Ovary (tissue), 9 donors: ENCODE measurements around the gene PIGX. TPM values are rescaled to one million over a fixed set of nuclear protein-coding genes. Genes with fewer than 3 reads are reported as not detected.

Experiments
- DNase-seq, 5 donors: peaks; one replicate each; pipeline ENCODE4 v3.0.0-alpha.2; 2019 to 2020
- H3K27ac ChIP-seq, 2 donors: fragments of 200-600 bp; one replicate each; pipeline versions ENCODE4 v1.5.1 to v1.8.0; 2019 to 2022
- H3K27me3 ChIP-seq: fragments of 200-600 bp; one replicate; pipeline ENCODE4 v1.8.0; 2022
- H3K36me3 ChIP-seq: fragments of 200-600 bp; sonication (generic); one replicate; pipeline ENCODE4 v1.5.1; 2019
- H3K4me1 ChIP-seq: one replicate; pipeline ENCODE4 v1.8.1; 2013; ENCODE audit warnings: mild to moderate bottlenecking, moderate library complexity; ENCODE audit not compliant: insufficient read depth
- H3K4me3 ChIP-seq: fragments of 200-600 bp; sonication (generic); one replicate; pipeline ENCODE4 v1.5.1; 2017
- H3K9me3 ChIP-seq, 2 donors: fragments of 200-600 bp in 1 of 2; sonication (generic) in 1 of 2; one replicate each; pipeline versions ENCODE4 v1.5.1 to v1.8.1; 2013 to 2019; ENCODE audit warnings: mild to moderate bottlenecking in 1 of 2, moderate library complexity in 1 of 2
- CTCF ChIP-seq, 3 donors: fragments of 450-650 bp in 2 of 3; fragments of 200-600 bp in 1 of 3; IDR thresholded peaks; one replicate each; pipeline versions ENCODE4 v1.5.1 to v1.8.0; 2016 to 2022; ENCODE audit warnings: antibody characterized with exemption in 3 of 3, mild to moderate bottlenecking in 1 of 3
- EP300 ChIP-seq: sonication (generic); formaldehyde crosslinking; IDR thresholded peaks from one replicate; pipeline ENCODE4 v1.6.1; 2017; ENCODE audit warnings: antibody characterized with exemption
- POLR2A ChIP-seq: fragments of 450-650 bp; IDR thresholded peaks from one replicate; pipeline ENCODE4 v1.6.1; 2017; ENCODE audit warnings: antibody characterized with exemption, mild to moderate bottlenecking, moderate library complexity
- WGBS, 3 donors: extraction: QIAGEN DNeasy Blood & Tissue Kit in 1 of 3; methylation state at CpG; one replicate each; pipeline versions ENCODE4 v1.1.5 to v1.1.7; 2013 to 2017; 5-methylcytosine and 5-hydroxymethylcytosine counted together
- intact Hi-C, 4 donors: fragments of 100-400 bp; cut with DNase I; formaldehyde crosslinking; loops; one replicate each; pipeline versions ENCODE4 v1.11.0 to v1.15.1; 2022 to 2023
- polyA plus RNA-seq, 2 donors: library from polyadenylated mRNA; stranded (reverse); fragments of 200-250 nt in 1 of 2; fragments of 350-450 nt in 1 of 2; fragmentation: Illumina TruSeq in 1 of 2; extraction: RNeasy Lipid Tissue Mini Kit (QIAGEN cat#74804) in 1 of 2; gene quantifications; one replicate each; pipeline ENCODE4 v1.2.3, GENCODE V29; 2013 to 2014
- small RNA-seq: library from RNA; depleted of rRNA; stranded (forward); fragments of <200 nt; gene quantifications from one replicate; pipeline ENCODE3, GENCODE V24; 2016
- total RNA-seq, 7 donors: library from RNA; depleted of rRNA in 2 of 7; stranded (reverse); fragments of >200 nt in 2 of 7; fragmentation: NEBNext Ultra II Directional in 3 of 7; extraction: Animal tissue kit (Norgen Biotek cat#: 25700) in 3 of 7; gene quantifications; one replicate each; pipeline versions ENCODE4 v1.1.0 to v1.2.4, GENCODE V29; 2016 to 2023
- donor health status: DM: no; HTN: no; CAD: no; lungs with moderate emphysema.
- donor health status: DM: no; HTN: no; CAD: no.
- donor health status: Bipolar disorder and iron deficiency.
- donor health status: DM: yes; HTN: yes; CAD: no.
- donor health status: DM: no; HTN: no; CAD: no.
- donor health status: DM: yes; HTN: yes; CAD: no.

PIGX gene
- total and polyA plus RNA-seq, 9 donors, result 9.4 to 22.4 (median 17.8) TPM

- Histone ChIP-seq H3K27ac (no peak overlapping the region), H3K27me3 (no peaks in the 10 kb centered on the region), H3K9me3 (no peaks in the 10 kb centered on the region), H3K4me1 (peaks cover 15% of the 10 kb centered on the region), H3K36me3 (no peaks in the 10 kb centered on the region), H3K4me3 (no peak overlapping the region)
- DNase-seq, result no peak
- intact Hi-C loops, result no loop called here
- no peak for TF ChIP-seq EP300
- TF ChIP-seq POLR2A, result no peak
- no peak for TF ChIP-seq CTCF (IDR thresholded peaks at IDR 0.05)
- 91% methylated on average over 9 of the region's 9 CpGs for WGBS, 3 donors
Observed at GRCh38 chr3:196775938-196776337, 63.8 kb downstream of the PIGX start.

GRCh38 chr3:196777836-196778235 lies 65.7 kb downstream of the PIGX start:
- no peak for DNase-seq
- no peaks in the 10 kb centered on the region for H3K9me3 ChIP-seq
- H3K27ac ChIP-seq, result no peak overlapping the region
- H3K27me3 ChIP-seq, result no peaks in the 10 kb centered on the region
- peaks cover 14% of the 10 kb centered on the region for H3K4me1 ChIP-seq
- intact Hi-C loops, result no loop called here
- H3K36me3 ChIP-seq, result no peaks in the 10 kb centered on the region
- no peak overlapping the region for H3K4me3 ChIP-seq
- WGBS, 3 donors, result 64 to 94% (median 70%) methylated on average over 8 of the region's 8 CpGs
- TF ChIP-seq POLR2A (no peak), CTCF (IDR thresholded peaks at IDR 0.05) (no peak), EP300 (no peak)

- no peaks in the 10 kb centered on the region for H3K9me3 ChIP-seq
- no peaks in the 10 kb centered on the region for H3K36me3 ChIP-seq
- H3K4me3 ChIP-seq, result no peak overlapping the region
- 29 to 53% (median 30%) methylated on average over 4 of the region's 4 CpGs for WGBS, 3 donors
- no peak for DNase-seq
- H3K27ac ChIP-seq, result no peak overlapping the region
- peaks cover 13% of the 10 kb centered on the region for H3K4me1 ChIP-seq
- TF ChIP-seq POLR2A, result no peak
- no peak for TF ChIP-seq CTCF (IDR thresholded peaks at IDR 0.05)
- no peak for TF ChIP-seq EP300
- intact Hi-C loops, result no loop called here
- no peaks in the 10 kb centered on the region for H3K27me3 ChIP-seq
Observed at GRCh38 chr3:196778755-196779154, 66.6 kb downstream of the PIGX start.

- intact Hi-C loops, result no loop called here
- H3K36me3 ChIP-seq, result no peaks in the 10 kb centered on the region
- 56 to 62% (median 61%) methylated on average over 4 of the region's 4 CpGs for WGBS, 3 donors
- TF ChIP-seq EP300 (no peak), CTCF (IDR thresholded peaks at IDR 0.05) (no peak), POLR2A (no peak)
- no peak overlapping the region for H3K4me3 ChIP-seq
- no peaks in the 10 kb centered on the region for H3K9me3 ChIP-seq
- no peak overlapping the region for H3K27ac ChIP-seq
- no peak for DNase-seq
- H3K4me1 ChIP-seq, result peaks cover 6% of the 10 kb centered on the region
- H3K27me3 ChIP-seq, result no peaks in the 10 kb centered on the region
Observed at GRCh38 chr3:196782511-196782910, 70.3 kb downstream of the PIGX start.

Small RNA genes within 50 kb of the gene (small RNA-seq; reads per million reads assigned to genes)
- gene RNU4-89P (not detected), gene RNU6-42P (not detected), gene RNU6-646P (not detected)

Other genes with a start within 250 kb of the PIGX start
- 10 to 100 TPM; 11.6 to 29.3 (median 23.3) TPM for gene RNF168, start 208.6 kb upstream of the PIGX start, total RNA-seq
- gene RNF168, start 208.6 kb upstream of the PIGX start, polyA plus RNA-seq, result 1 to 10 TPM; 8.0 to 8.6 TPM
- not detected for gene SMCO1, start 197.0 kb upstream of the PIGX start, total RNA-seq
- not detected for gene SMCO1, start 197.0 kb upstream of the PIGX start, polyA plus RNA-seq
- 10 to 100 TPM in 4 of 7 donors, 1 to 10 TPM in 3; 3.0 to 14.1 (median 11.6) TPM for gene WDR53, start 143.8 kb upstream of the PIGX start, total RNA-seq
- 10 to 100 TPM; 10.8 to 13.1 TPM for gene WDR53, start 143.8 kb upstream of the PIGX start, polyA plus RNA-seq
- gene FBXO45, start 143.7 kb upstream of the PIGX start, total RNA-seq, result 1 to 10 TPM; 3.8 to 8.2 (median 7.2) TPM
- gene FBXO45, start 143.7 kb upstream of the PIGX start, polyA plus RNA-seq, result 1 to 10 TPM; 3.8 to 7.3 TPM
- gene NRROS, start 72.7 kb upstream of the PIGX start, total RNA-seq, result 1 to 10 TPM in 6 of 7 donors, under 1 TPM in 1; 0.80 to 6.3 (median 3.4) TPM
- 1 to 10 TPM; 2.9 to 3.2 TPM for gene NRROS, start 72.7 kb upstream of the PIGX start, polyA plus RNA-seq
- gene CEP19, start 127 bp upstream of the PIGX start, total RNA-seq, result 1 to 10 TPM in 6 of 7 donors, under 1 TPM in 1; 0.83 to 2.8 (median 1.6) TPM
- gene CEP19, start 127 bp upstream of the PIGX start, polyA plus RNA-seq, result 1 to 10 TPM; 2.0 to 4.8 TPM
- 10 to 100 TPM; 24.2 to 57.3 (median 44.2) TPM for gene PAK2, start 27.5 kb downstream of the PIGX start, total RNA-seq
- gene PAK2, start 27.5 kb downstream of the PIGX start, polyA plus RNA-seq, result 10 to 100 TPM; 17.0 to 59.5 TPM
- 10 to 100 TPM; 24.6 to 41.1 (median 28.5) TPM for gene SENP5, start 155.5 kb downstream of the PIGX start, total RNA-seq
- gene SENP5, start 155.5 kb downstream of the PIGX start, polyA plus RNA-seq, result 10 to 100 TPM in 1 of 2 donors, 1 to 10 TPM in 1; 8.6 to 11.3 TPM
- gene NCBP2, start 230.2 kb downstream of the PIGX start, total RNA-seq, result 10 to 100 TPM; 17.4 to 64.7 (median 45.8) TPM
- 10 to 100 TPM; 41.6 to 53.7 TPM for gene NCBP2, start 230.2 kb downstream of the PIGX start, polyA plus RNA-seq